Measurements from ENCODE around the gene FCF1.
A peak's percentile ranks its signal among the peaks of the same experiment; 100 is the strongest.
"Not testable (repeated sequence)": the region's sequence is repeated elsewhere in the genome, so short reads cannot be mapped to it uniquely, and the experiment has no call there.

FCF1 gene

DNA sequence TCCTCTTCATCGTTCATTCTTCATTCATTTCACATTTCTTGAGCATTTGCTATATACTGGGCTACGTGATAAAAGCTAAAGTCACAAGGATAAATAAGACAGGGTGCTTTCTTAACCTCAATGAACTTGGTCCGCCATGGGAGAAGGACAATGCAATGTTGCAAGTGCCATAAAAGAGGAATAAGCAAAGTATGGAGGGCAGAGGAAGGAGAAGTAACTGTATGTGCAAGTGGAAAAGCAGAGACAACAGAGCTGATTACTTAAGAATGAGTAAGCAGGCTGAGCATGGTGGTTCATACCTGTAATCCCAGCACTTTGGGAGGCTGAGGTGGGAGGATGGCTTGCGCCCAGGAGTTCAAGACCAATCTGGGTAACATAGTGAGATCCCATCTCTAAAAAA, 14.5 kb upstream of the FCF1 start:
- DNase-seq (ENCODE audit: low read depth) = no peak

DNA sequence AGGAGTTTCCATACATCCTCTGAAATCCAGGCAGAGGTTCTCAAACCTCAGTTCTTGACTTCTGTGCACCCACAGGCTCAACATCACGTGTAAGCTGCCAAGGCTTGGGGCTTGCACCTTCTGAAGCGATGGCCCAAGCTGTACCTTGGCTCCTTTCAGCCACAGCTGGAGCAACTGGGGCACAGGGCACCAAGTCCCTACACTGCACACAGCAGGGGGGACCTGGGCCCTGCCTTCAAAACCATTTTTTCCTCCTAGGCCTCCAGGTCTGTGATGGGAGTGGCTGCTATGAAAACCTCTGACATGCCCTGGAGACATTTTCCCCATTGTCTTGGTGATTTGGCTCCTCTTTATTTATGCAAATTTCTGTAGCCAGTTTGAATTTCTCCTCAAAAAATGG, 10.7 kb upstream of the FCF1 start:
- no peak for DNase-seq (ENCODE audit: low read depth)

DNA sequence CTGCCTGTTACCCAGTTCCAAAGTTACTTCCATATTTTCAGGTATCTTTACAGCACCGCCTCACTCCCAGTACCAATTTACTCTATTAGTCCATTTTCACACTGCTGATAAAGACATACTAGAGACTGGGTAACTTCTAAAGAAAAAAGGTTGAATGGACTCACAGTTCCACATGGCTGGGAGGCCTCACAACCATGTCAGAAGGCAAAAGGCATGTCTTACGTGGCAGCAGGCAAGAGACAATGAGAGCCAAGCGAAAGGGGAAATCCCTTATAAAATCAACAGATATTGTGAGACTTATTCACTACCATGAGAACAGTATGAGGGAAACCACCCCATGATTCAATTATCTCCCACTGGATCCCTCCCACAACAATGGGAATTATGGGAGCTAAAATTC, 9.9 kb upstream of the FCF1 start:
- DNase-seq (ENCODE audit: low read depth) = no peak

DNA sequence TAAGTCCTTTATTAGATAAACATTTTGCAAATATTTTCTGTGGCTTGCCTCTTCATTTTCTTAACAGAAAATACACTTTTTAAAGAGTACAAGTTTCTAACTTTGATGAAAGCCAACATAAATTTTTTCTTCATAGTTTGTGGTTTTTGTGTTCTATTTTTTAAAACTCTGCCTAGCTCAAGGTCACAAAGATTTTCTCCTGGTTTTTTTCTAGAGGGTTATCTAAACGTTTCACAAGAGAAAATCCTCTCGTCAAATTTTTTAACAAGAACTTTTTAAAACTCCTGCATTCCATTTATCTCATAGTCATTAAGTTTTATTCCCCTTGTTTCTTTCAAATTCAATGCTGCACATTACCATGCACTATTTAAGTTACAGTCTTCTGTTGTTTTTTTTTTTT, 8.3 kb upstream of the FCF1 start:
- DNase-seq (ENCODE audit: low read depth) = peak; percentile 72

DNA sequence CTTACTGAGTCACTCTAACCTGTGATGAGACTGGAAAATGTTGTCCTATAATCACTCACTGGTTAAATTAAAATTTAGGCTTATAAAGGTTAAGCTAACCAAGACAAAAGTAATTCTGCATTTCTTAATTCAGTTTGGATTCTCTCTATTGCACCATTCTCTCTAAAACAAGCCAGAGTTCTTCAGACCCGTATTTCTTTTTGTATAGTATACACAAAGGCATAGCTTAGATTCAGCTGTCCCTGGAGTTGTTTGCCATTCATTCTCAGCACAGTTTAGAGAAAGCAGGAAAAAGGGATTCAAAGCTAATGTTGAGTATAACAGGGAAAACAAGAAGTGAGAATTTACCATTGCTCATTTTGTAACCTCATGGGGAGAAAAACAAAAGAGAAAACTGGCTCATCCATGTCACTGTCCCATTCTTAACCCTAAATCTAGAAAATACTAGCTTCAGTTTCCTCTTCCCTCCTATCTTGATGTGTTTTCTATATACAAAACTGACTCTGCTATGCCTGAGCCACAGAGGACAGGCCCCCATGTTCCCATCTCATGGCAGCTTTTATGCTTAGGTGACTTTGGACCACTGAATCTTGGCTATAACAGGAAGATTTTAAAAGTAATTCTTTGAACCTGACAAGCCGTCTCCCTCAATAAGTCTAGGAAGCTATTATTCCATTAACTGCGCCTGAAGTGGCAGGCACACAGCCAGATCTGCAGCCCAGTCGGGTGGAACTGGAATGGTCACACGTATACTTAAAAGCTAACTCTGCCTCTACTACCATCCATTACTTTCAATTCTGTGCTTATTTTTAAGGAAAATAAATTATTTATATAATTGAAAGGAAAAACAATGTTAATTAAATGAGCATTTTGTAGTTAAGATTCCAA, 7.1 kb upstream of the FCF1 start:
- DNase-seq (ENCODE audit: low read depth) = no peak

DNA sequence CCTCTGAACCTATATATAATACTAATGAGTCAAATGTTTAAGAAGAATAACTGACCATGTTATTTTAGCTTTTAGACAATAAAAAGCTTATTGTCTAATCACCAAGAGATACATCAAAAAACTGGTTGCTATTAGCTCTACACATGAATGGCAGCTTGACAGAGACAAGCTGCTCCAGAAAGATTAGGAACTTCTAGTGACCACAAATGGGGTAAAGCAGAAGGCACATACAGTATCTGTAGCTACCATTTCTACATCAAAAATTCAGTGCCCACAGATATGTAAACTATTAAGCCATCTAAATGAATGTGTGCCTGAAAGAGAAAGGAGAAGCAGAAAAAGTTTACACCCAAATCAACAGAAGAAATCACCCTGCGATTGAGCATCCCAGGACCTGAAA, 2.5 kb upstream of the FCF1 start:
- no peak for DNase-seq (ENCODE audit: low read depth)

DNA sequence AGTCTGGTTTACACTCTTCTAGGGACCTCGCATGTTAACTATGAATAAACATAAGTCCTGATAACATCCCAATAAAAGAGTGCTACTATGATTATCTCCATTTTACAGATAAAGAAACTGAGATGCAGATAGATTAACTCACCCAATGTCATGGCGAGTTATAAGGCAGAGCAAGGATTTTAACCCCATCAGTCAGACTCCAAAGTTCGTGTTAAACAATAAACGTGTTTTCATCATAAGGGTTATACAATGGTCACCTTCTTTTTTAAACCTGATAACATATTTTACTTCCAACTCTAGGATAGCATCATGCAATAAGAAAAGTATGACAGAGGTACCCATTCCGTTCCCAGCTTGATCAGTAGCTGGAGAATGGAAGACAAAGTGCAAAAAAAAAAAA, 1.3 kb upstream of the FCF1 start:
- no peak for DNase-seq (ENCODE audit: low read depth)

DNA sequence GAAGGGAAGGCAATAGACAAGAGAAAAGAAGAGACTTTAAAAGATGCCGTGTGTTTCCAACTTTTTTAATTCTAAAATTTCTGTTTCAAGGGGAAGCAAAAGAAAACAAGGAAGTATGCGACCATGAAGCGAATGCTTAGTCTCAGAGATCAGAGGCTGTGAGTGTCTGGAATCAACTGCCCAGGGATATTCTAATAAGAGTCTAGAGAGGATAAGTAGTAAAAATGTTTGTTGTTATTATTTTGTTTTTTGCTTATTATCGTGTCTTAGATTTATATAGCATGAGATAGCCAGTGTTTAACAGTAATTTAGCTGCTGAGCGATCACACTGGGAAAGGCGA, 421 bp downstream of the FCF1 start:
- no peak for DNase-seq (ENCODE audit: low read depth)

DNA sequence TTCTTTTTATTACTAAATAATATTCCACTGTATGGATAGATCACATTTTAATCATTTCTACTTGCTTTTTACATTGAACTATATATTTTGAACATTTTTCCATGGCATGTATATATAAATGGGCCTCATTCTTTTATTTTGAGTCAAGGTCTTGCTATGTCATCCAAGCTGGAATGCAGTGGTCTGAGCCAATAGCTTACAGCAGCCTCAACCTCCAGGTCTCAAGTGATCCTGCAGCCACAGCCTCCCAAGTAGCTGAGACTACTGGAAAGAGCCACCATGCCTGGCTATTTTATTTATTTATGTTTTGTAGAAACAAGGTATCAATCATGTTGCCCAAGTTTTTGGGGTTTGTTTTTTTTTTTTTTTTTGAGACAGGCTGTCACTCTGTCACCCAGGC, 7.6 kb downstream of the FCF1 start:
- DNase-seq (ENCODE audit: low read depth) = peak; percentile 89

DNA sequence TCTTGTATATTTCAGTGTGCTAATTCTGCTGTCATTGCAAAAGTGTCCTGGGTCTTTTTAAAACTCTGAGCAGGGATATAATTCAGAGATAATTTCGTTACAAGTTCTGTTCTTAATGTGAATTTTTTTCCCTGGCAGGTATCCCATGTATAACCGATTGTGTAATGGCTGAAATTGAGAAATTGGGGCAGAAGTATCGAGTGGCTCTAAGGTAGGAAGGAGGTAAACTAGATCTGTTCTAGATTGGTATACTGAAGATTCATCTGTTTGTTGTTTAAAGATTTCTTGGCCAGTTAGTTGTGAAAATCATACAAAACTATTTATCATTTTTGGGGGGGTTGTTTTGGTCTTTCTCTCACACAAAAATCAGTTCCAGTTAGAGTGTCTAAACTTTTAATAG, 10.2 kb downstream of the FCF1 start:
- no peak for DNase-seq (ENCODE audit: low read depth)

DNA sequence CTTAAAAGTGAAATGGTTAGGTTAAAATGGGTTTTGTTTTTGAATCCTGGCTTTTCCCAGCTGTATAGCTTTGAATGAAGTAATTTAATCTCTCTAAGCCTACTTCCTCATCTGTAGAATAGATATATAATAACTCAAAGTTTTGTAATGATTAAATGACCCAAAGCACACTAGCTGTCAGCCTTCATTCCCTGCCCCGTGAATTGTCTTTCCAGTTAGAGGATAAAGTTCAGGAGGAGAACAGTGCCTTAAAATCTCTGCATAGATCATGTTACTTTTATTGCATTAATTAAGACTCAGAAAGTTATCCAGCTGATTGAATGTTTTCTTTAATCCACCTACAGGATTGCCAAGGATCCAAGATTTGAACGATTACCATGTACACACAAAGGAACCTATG, 19.4 kb downstream of the FCF1 start:
- no peak for DNase-seq (ENCODE audit: low read depth)

DNA sequence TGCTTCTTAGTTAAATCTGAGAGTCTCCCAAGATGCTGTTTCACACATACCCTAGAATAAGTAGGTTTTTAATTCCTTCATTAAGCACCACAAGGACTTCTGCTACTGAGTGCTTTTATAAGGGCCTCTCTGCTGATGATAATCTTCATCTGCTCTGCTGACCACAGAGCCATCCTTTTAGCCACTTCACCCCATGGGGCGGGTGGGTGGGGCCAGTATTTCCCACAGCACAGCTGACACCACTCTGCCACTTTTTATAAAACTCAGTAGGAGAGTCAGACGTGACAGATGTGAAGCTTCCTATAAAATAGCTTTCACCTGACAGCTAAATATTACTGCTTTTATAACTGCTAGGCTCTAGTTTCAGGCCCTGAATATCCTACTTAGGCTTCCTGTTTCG, 20.3 kb downstream of the FCF1 start:
- DNase-seq (ENCODE audit: low read depth) = no peak

DNA sequence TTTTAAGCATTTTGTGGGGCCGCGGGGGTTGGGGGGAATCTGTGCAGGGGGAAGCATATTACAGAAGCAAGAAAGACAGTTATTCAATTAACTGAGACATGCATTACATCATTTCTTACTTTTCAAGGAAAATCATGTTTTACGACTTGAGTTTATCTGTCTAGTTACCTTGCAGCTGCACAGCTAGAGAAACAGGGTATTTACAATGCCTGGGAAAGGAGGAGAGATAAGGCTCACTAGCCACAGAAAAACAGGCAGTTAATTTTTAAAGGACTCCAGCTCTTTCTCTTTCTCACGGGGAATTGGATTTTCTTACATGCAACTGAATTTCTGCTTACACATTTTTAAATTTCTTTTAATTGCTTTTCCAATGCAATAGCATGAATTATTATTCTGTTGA, 22.2 kb downstream of the FCF1 start:
- DNase-seq (ENCODE audit: low read depth) = no peak

DNA sequence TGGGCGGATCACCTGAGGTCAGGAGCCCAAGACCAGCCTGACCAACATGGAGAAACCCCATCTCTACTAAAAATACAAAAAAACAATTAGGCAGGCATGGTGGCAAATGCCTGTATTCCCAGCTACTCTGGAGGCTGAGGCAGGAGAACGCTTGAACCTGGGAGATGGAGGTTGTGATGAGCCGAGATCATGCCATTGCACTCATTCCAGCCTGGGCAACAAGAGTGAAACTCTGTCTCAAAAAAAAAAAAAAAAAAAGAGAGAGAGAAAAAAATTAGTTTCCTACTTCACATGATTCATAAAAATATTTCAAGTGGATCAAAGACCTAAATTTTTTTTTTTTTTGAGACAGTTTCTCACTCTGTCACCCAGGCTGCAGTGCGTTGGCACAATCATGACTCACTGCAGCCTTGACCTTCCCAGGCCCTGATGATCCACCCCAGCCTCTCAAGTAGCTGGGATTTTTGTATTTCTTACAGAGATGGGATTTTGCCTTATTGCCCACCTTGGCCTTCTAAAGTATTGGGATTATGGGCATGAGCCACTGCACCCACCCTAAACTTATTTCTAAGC, 24.9 kb downstream of the FCF1 start:
- peak; percentile 42 for DNase-seq (ENCODE audit: low read depth)

DNA sequence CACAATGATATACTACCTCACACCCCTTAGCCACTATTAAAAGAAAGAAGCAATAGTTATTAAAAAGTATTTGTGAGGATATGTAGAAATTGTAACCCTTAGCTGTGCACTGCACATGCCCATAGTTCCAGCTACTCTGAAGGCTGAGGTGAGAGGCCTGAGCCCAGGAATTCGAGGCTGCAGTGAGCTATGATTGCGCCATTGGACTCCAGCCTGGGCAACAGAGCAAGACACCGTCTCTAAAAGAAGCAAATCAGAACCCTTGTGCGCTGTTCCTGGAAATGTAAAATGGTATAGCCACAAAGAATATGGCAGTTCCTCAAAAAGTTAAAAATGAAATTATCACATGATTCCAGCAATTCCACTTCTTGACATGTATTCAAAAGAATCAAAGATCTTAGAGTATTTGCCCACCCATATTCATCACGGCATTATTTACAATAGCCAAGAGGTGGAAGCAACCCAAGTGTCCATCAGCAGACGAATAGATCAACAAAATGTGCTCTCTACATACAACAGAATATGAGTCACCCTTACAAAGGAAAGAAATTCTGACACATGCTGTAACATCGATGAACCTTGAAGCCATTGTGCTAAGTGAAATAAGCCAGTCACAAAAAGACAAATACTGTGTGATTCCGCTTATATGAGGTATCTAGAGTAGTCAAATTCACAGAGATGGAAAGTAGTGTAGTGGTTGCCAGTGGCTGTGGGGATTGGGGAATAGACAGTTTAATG, 26.5 kb downstream of the FCF1 start:
- DNase-seq (ENCODE audit: low read depth) = peak; percentile 65

DNA sequence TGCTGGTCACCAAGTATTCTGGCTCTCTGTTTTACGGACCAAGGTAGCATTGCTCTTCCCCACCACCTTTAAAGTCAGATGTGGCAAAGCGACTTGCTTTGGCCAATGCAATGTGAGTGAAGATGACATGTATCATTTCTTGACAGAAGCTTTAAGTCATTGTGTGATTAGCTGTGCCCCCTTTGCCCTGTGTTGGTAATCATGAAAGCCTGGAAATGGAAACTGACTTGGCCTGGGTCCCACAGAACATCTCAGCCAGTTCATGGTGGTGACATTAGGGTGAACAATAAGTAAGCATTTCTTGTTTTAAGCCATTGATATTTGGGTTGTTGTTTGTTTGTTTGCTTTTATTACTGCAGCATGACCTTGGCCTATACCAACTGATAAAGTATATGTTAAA, 34.3 kb downstream of the FCF1 start:
- no peak for DNase-seq (ENCODE audit: low read depth)

DNA sequence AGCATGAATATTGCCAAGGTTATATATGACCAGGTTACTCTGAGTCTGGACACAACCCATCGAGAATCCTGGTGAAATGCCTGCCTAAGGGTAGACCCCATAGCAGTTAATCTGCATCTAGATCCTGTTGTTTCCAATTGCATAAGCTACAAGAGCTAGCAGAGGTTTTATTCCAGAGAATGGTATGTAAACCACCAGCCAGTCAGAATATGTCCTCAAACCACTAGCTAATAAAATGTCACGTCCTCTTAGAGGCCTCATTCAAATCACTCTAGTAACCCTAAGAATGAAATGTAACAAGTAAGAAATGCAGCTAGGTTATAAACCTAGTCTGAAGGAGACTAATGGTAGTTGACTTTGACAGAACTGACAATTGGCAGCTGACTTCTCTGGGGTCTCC, 41.2 kb downstream of the FCF1 start:
- DNase-seq (ENCODE audit: low read depth) = peak; percentile 17

DNA sequence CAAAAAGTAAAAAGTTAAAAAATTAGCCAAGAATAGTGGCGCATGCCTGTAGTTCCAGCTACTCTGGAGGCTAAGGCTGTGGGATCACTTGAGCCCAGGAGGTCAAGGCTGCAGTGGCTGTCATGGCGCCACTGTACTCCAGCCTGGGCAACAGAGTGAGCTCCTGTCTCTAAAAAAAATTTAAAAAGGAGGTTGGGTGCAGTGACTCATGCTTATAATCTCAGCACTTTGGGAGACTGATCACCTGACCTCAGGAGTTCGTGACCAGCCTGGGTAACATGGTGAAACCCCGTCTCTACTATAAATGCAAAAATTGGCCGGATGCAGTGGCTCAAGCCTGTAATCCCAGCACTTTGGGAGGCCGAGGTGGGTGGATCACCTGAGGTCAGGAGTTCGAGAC, 42.0 kb downstream of the FCF1 start:
- DNase-seq (ENCODE audit: low read depth) = no peak

DNA sequence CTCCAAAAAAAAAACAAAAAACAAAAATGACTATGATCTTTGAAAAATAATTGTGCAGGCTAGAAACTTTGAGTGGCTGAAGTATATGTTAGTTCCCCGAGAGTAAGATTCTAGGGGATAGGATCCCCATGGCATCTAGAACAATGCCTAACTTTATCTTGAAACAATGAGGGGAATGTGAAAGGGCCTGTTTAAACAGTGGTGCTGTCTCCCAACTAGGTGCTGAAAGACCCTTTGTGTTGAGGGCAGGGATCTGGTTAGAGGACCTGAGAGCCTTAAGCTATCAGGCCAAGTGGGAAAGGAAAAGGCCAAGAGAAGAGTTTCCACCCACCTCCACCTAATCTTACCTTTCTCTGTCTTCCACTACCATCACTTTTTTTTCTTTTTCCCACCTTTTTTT, 43.4 kb downstream of the FCF1 start:
- no peak for DNase-seq (ENCODE audit: low read depth)

DNA sequence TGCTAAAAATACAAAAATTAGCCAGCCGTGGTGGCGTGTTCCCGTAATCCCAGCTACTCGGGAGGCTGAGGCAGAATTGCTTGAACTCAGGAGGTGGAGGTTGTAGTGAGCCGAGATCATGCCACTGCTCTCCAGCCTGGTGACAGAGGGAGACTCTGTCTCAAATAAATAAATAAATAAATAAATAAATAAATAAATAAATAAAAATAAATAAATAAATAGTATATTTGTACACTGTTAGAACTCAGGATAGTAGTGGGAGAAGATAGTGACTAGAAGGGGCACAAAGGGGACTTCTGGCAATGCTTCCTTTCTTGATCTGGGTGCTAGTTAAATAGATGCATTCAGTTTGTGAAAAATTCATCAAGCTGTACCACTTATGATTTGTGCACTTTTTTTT, 45.6 kb downstream of the FCF1 start:
- not testable (repeated sequence) for DNase-seq (ENCODE audit: low read depth)

DNA sequence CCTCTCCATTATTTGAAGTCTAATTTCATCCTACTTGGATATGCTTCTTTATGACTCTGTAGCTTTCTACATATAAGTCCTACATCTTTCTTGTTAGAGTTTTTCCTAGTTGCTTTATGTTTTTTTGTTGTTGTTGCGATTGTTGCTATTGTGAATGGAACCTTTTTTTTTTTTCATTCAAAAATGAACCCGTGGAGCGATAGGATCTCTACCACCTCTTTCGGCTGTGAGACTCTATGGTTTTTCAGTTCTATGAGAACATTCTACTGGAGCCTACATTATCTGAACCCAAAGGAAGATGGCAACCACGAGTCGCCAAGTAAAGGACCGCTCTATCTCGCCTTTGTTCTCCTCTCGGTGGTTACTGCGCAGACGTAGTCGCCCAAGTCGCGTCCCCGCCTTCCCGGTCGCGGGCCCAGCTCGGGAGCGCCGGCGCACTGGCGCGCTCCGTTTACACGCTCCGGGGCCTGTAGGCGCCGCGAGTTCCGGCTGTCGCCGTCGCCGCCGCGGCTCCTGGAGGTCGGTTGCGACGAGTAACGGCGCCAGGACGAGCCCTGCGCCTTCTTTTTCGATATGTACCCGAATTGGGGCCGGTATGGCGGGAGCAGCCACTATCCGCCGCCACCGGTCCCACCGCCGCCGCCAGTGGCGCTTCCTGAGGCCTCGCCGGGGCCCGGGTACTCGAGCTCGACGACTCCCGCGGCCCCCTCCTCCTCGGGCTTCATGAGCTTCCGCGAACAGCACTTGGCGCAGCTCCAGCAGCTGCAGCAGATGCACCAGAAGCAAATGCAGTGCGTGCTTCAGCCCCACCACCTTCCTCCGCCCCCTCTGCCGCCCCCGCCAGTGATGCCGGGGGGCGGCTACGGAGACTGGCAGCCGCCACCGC, 50.2 kb downstream of the FCF1 start, which contains the start of gene YLPM1:
Gene YLPM1 (plus strand): TSS at position 400 of the 886 bp plus-strand sequence. CDS start 174 bp downstream, at position 574.
- peak; percentile 98 for DNase-seq (ENCODE audit: low read depth)

Measured in iris pigment epithelial cell (primary cell).